SU-DHL-6 (cell line): ENCODE data around the gene ZDHHC13.

ENCODE experiments used
- EZH2phosphoT487 ChIP-seq: fragments of 200-600 bp; sonication (generic), shearing (Covaris generic); conservative IDR thresholded peaks from 2 replicates; pipeline ENCODE4 v1.6.1; 2018; ENCODE audit warnings: mild to moderate bottlenecking, antibody characterized with exemption, low read length, moderate library complexity, mixed read lengths
- TF ChIP-seq, protein P1 (sequence below): fragments of 200-600 bp; sonication (generic); IDR thresholded peaks from one replicate; pipeline ENCODE4 v1.5.1; 2017; ENCODE audit warnings: antibody characterized with exemption, mild to moderate bottlenecking, low read length, moderate library complexity; ENCODE audit not compliant: insufficient read depth, poor library complexity, severe bottlenecking

DNA sequence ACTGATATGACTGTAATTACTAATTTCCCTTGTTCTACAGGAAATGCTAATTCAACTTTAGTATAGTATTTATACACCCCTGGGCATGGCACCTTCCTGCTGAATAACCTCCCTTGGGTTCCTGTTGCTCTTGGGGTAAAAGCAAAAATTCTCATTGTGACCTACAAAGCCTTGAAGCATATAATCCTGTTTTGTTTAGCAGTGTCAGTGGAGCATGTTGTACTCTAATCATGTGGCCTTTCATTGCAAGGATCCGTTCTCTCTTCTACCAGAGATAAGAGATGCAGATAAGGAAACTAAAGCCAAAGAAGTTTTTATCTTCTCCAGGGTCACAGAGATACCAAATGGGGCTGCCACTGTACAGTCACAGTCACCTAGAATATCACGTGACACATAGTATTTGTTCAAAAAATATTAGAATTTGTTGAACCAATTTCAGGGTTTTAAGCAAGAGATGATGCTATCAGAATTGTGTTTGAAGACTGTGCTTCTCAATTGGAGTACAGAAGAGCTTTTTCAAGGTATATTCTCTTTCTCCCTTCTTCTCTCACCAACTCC, 59.7 kb downstream of the ZDHHC13 start:
- TF ChIP-seq, protein P1, sequence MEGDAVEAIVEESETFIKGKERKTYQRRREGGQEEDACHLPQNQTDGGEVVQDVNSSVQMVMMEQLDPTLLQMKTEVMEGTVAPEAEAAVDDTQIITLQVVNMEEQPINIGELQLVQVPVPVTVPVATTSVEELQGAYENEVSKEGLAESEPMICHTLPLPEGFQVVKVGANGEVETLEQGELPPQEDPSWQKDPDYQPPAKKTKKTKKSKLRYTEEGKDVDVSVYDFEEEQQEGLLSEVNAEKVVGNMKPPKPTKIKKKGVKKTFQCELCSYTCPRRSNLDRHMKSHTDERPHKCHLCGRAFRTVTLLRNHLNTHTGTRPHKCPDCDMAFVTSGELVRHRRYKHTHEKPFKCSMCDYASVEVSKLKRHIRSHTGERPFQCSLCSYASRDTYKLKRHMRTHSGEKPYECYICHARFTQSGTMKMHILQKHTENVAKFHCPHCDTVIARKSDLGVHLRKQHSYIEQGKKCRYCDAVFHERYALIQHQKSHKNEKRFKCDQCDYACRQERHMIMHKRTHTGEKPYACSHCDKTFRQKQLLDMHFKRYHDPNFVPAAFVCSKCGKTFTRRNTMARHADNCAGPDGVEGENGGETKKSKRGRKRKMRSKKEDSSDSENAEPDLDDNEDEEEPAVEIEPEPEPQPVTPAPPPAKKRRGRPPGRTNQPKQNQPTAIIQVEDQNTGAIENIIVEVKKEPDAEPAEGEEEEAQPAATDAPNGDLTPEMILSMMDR = no peak
- TF ChIP-seq EZH2phosphoT487 = no peak
